Esophagus muscularis mucosa (tissue), 4 donors: Measurements from ENCODE around the gene KDM3B. TPM values are rescaled to one million over a fixed set of nuclear protein-coding genes. Genes with fewer than 3 reads are reported as not detected.

Experiments used
- DNase-seq: peaks from one replicate; pipeline ENCODE4 v3.0.0-alpha.2; 2017; ENCODE audit errors: extremely low spot score
- H3K27ac ChIP-seq, 4 donors: fragments of 200-600 bp; sonication (generic); replicated peaks in 1 of 4; 1 replicate in 3 of 4; 2 replicates in 1 of 4; pipeline ENCODE4 v1.5.1; 2016 to 2019; ENCODE audit warnings: mild to moderate bottlenecking in 1 of 4
- H3K27me3 ChIP-seq, 4 donors: fragments of 200-600 bp; sonication (generic); one replicate each; pipeline versions ENCODE4 v1.5.1 to v1.6.0; 2016 to 2019
- H3K36me3 ChIP-seq, 4 donors: fragments of 200-600 bp; sonication (generic); one replicate each; pipeline ENCODE4 v1.5.1; 2016 to 2019
- H3K4me1 ChIP-seq, 4 donors: fragments of 200-600 bp; sonication (generic); one replicate each; pipeline ENCODE4 v1.5.1; 2016 to 2019
- H3K4me3 ChIP-seq, 4 donors: fragments of 200-600 bp; sonication (generic); 1 replicate in 2 of 4; 2 replicates in 2 of 4; pipeline ENCODE4 v1.5.1; 2016 to 2019; ENCODE audit warnings: mild to moderate bottlenecking in 4 of 4, moderate library complexity in 1 of 4
- H3K9me3 ChIP-seq, 4 donors: fragments of 200-600 bp; sonication (generic); 1 replicate in 3 of 4; 2 replicates in 1 of 4; pipeline ENCODE4 v1.5.1; 2016 to 2019
- CTCF ChIP-seq, 3 experiments: fragments of 200-600 bp in 2 of 3; fragments of 450-650 bp in 1 of 3; sonication (generic) in 2 of 3; IDR thresholded peaks; one replicate each; pipeline ENCODE4 v1.5.1; 2017 to 2019; ENCODE audit warnings: antibody characterized with exemption in 3 of 3, mild to moderate bottlenecking in 2 of 3, moderate library complexity in 1 of 3
- EP300 ChIP-seq: sonication (generic); formaldehyde crosslinking; IDR thresholded peaks from one replicate; pipeline ENCODE4 v1.6.1; 2017; ENCODE audit warnings: antibody characterized with exemption
- POLR2A ChIP-seq: fragments of 450-650 bp; IDR thresholded peaks from one replicate; pipeline ENCODE4 v1.6.1; 2017; ENCODE audit warnings: antibody characterized with exemption, moderate library complexity, mild to moderate bottlenecking, low read depth
- POLR2AphosphoS5 ChIP-seq, 2 donors: sonication (generic); formaldehyde crosslinking; IDR thresholded peaks; one replicate each; pipeline ENCODE4 v1.6.1; 2017; ENCODE audit warnings: antibody characterized with exemption in 2 of 2
- WGBS: methylation state at CpG from one replicate; pipeline ENCODE4 v1.1.5; 2018; 5-methylcytosine and 5-hydroxymethylcytosine counted together
- intact Hi-C: fragments of 100-400 bp; cut with DNase I; formaldehyde crosslinking; loops from one replicate; pipeline ENCODE4 v1.15.1; 2023
- total RNA-seq, 4 donors: library from RNA; depleted of rRNA; stranded (reverse); fragments of >200 nt; gene quantifications; one replicate each; pipeline versions ENCODE4 v1.1.0 to v1.2.1, GENCODE V29; 2016

KDM3B gene
- total RNA-seq, 4 donors from 2014 or later = 61.3 to 88.8 (median 74.9) TPM

DNA sequence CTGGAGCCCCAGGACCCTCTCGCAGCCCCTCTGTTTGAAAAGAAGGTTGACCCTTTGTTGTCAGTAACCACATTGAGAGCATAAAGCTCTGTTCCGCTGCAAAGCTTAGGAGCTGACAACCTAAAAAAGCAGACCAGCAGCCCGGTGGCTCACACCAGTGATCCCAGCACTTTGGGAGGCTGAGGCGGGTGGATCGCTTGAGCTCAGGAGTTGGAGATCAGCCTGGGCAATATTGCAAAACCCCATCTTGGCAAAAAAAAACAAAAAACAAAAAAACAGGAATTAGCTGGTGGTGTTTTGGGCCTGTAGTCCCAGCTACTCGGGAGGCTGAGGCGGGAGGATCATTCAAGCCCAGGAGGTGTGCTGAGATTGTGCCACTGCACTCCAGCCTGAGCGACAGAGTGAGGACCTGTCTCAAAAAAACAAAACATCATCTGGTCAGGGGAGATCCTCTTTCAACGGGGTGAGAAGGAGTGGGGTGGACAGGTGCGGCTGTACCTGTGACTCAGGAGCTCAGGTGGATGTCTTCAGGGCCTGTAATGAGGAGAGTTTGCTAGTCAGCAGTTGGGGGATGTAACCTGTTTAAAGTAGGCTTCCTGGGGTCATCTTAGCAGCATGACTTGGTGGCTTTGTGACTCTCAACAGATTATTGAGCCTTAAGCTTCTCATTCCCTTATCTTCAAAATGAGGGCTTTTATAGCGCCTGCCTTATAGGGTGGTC, 85.7 kb downstream of the KDM3B start:
- 81% methylated on average over 11 of the region's 11 CpGs for WGBS

GRCh38 chr5:138438724-138439476, 86.4 kb downstream of the KDM3B start, which contains the start of gene REEP2:
Gene REEP2, plus strand, starts transcription at chr5:138439057. Its CDS starts 152 bp downstream, at chr5:138439209.
- no peak for DNase-seq
- Histone ChIP-seq H3K4me3 (peak within 1 kb of the TSS; percentile 61 to 76 (median 64)), H3K9me3 (no peaks in the 10 kb centered on the region), H3K27me3 (no peaks in the 10 kb centered on the region), H3K4me1 (peaks cover 26 to 31% (median 28%) of the 10 kb centered on the region in 4 donors), H3K36me3 (peaks cover 18 to 36% (median 29%) of the 10 kb centered on the region in 4 donors), H3K27ac (peak within 1 kb of the TSS; percentile 75 to 80 (median 76))
- 3% methylated on average over 26 of the region's 65 CpGs for WGBS
- TF ChIP-seq POLR2AphosphoS5 (IDR thresholded peaks at IDR 0.05) (no peak), CTCF (IDR thresholded peaks at IDR 0.05) (peak in 1 of 3 experiments; percentile 12)
- intact Hi-C loops = no loop called here

More for the DNA sequence above, 85.7 kb downstream of the KDM3B start:
- peaks cover 26 to 31% (median 28%) of the 10 kb centered on the region in 4 donors for H3K4me1 ChIP-seq
- no peaks in the 10 kb centered on the region for H3K27me3 ChIP-seq
- intact Hi-C loops = no loop called here
- DNase-seq = no peak
- TF ChIP-seq POLR2A (no peak), CTCF (IDR thresholded peaks at IDR 0.05) (no peak), POLR2AphosphoS5 (IDR thresholded peaks at IDR 0.05) (no peak), EP300 (no peak)
- H3K4me3 ChIP-seq = peak overlapping the region; percentile 61 to 76 (median 64)
- H3K9me3 ChIP-seq = no peaks in the 10 kb centered on the region
- H3K27ac ChIP-seq = peak overlapping the region; percentile 75 to 80 (median 76)
- peaks cover 25 to 43% (median 36%) of the 10 kb centered on the region in 4 donors for H3K36me3 ChIP-seq

GRCh38 chr5:138439477-138440158, 87.1 kb downstream of the KDM3B start:
- intact Hi-C loops = no loop called here
- Histone ChIP-seq H3K4me3 (peak overlapping the region; percentile 61 to 76 (median 64)), H3K9me3 (no peaks in the 10 kb centered on the region), H3K27me3 (no peaks in the 10 kb centered on the region), H3K27ac (peak overlapping the region; percentile 75 to 80 (median 76)), H3K36me3 (peaks cover 15 to 35% (median 25%) of the 10 kb centered on the region in 4 donors), H3K4me1 (peaks cover 26 to 31% (median 28%) of the 10 kb centered on the region in 4 donors)
- 24% methylated on average over 17 of the region's 20 CpGs for WGBS
- no peak for DNase-seq
- TF ChIP-seq POLR2AphosphoS5 (IDR thresholded peaks at IDR 0.05) = no peak
- no peak for TF ChIP-seq POLR2A

DNA sequence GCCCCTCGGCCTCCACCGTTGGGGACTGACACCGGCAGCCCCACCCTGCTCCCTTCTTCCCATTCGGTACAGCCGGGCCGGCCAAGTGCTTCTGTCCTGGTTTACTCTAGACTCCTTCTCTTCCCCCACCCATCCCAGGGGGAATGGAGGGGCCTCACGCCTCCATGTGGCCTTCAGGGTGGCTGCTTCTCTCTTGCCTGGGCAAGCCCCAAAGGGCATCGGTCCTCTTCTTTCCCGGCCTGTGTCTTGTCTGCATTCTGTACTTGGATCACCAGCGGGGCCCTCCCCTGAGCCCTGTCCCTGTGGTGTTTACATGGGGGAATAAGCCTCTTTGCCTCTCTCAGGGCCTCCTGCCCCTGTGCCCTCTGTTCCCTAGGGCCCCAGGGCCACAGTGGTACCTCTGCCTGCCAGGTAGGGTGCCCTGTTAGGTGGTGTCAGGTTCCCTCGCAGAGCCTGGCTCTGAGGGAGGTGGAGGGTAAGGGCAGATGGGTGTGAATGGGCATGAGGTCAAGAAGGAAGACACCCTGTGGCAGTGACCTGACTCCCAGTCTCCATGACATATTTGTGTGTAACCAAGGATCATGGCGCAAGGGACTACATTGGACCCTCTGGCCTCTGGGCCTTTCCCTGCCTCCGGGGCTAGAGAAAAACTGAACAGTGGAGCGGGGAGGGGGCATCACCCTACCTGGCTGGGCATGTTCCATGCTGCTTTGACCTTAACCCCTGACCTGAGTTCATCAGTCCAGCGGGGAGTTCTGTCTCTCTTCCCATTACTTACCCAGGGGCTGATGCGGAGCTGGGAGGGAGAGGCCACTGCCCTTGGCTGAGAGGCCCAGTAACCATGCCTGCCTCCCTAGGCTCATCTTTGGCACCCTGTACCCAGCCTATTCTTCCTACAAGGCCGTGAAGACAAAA, 87.9 kb downstream of the KDM3B start:
- 62% methylated on average over 16 of the region's 17 CpGs for WGBS
- no peak for DNase-seq
- H3K4me3 ChIP-seq = peak overlapping the region; percentile 61 to 76 (median 64)
- H3K36me3 ChIP-seq = peaks cover 7 to 33% (median 21%) of the 10 kb centered on the region in 4 donors
- TF ChIP-seq POLR2AphosphoS5 (IDR thresholded peaks at IDR 0.05) = no peak
- intact Hi-C loops = no loop called here
- no peaks in the 10 kb centered on the region for H3K9me3 ChIP-seq
- H3K27ac ChIP-seq = peak overlapping the region; percentile 75 to 80 (median 76)
- H3K27me3 ChIP-seq = no peaks in the 10 kb centered on the region
- peaks cover 26 to 31% (median 28%) of the 10 kb centered on the region in 4 donors for H3K4me1 ChIP-seq

DNA sequence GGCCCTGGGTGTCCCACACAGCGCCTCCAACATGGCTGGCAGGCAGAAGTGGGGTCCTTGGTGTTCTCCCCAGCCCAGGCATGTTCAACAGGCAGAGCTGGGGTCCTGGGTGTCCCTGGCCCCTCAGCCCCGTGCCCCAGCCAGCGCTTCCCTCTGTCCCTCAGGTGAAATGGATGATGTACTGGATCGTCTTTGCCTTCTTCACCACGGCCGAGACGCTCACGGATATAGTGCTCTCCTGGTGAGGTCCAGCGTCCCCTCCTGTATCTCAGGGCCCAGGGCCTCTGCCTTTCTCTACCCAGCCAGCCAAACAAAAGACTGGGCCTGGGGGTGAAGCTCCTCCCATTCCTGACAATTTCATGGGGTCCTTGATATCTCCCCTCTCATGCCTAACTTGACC, 88.7 kb downstream of the KDM3B start:
- peaks cover 0 to 29% (median 16%) of the 10 kb centered on the region in 4 donors for H3K36me3 ChIP-seq
- intact Hi-C loops = no loop called here
- DNase-seq = no peak
- H3K9me3 ChIP-seq = no peaks in the 10 kb centered on the region
- H3K27me3 ChIP-seq = no peaks in the 10 kb centered on the region
- peaks cover 26 to 31% (median 28%) of the 10 kb centered on the region in 4 donors for H3K4me1 ChIP-seq
- no peak for TF ChIP-seq POLR2A
- TF ChIP-seq POLR2AphosphoS5 (IDR thresholded peaks at IDR 0.05) = no peak
- no peak for TF ChIP-seq CTCF (IDR thresholded peaks at IDR 0.05)
- no peak for TF ChIP-seq EP300
- no peak overlapping the region for H3K4me3 ChIP-seq
- 95% methylated on average over 9 of the region's 9 CpGs for WGBS
- peak overlapping the region in 2 of 4 donors; percentile 75 to 80 for H3K27ac ChIP-seq
